ENCODE measurements around the gene SUSD3.

SUSD3 gene

DNA sequence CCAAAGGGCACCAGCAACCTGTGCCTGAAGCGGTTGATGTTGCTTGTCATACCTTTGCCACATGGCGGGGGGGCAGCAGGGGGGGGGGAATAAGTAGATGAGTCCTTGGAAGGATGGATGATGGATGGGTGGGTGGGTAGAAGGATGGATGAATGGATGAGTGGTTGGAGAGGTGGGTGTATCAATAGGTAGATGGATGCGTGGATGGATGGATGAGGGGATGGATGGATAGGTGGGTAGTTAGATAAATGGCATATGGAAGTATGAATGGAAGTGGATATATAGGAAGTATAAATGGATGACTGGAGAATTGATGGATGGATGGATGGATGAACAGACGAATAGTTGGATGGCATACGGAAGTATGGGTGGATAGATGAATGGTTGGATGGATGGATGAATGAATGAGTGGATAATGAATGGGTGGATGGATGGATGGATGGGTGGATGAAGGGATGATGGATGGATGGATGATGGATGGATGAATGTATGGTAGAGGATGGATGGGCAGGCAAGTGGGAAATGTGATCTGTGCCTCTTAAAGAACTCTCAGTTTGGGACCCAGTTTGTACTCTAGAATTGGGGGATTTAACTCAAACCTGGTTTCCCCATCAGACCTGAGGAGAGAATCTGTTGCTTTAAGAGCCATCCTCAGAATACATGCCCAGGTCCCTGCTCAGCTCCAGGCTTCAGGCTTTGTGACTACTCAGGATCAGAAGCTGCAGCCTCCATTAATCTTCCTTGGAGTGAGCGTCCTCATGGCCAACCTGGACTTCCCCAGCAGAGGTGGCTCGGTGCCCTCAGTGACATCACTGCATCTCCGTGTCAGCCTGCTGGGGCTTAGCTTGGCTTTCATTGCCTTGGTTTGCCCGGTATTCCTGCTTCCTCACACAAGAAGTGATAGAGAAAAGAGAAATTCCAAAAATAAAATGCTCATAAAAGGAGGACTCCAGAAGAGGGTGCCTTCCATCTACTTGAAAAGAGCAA lies 27.6 kb upstream of the SUSD3 start:
- no peak for DNase-seq

- DNase-seq = no peak
Measured at GRCh38 chr9:93031629-93032430, 26.7 kb upstream of the SUSD3 start.

GRCh38 chr9:93032545-93032944 lies 26.0 kb upstream of the SUSD3 start:
- DNase-seq = no peak

DNA sequence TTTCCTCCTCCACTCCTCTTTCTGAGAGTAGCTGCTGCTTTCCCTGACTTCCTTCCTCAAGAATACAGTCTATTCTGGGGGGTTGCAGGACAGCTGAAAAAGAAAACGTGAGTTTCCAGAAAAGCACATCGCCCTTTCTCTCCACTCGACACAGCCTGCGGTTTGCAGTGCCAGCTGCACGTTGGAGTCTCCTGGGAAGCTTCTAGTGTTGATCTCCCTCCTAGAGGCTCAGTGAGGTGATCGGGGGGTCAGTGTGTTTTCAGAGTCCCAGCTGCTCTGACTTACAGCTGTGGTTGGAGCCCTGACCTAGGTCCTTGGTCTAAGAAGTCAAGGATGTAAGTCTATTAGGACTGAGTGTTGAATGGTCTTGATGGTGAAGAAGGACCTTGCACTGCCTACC lies 25.0 kb upstream of the SUSD3 start:
- no peak for DNase-seq

GRCh38 chr9:93035106-93035660 lies 23.3 kb upstream of the SUSD3 start:
- DNase-seq = no peak

DNA sequence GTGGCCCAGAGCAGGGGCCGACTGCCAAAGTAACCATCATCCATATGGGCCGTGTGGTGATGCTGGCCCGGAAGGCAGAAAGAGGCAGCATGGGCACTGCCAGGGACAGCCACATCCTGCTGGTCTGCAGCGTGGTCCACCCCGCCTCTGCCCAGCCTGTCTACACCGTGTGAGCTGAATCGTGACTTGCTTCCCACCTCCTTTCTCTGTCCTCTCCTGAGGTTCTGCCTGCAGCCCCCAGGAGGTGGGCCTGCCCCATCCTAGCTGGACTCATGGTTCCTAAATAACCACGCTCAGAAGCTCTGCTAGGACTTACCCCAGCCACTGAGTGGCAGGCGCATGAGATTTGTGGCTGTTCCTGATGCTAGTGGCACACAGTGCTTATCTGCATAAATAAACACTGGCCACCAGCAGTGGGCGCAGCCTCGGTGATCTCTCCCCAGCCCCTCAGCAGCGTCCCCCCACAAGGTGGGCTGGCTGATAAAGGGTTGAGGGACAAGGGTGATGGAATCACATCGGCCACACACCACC lies 22.6 kb upstream of the SUSD3 start:
- peak; percentile 61 for DNase-seq

DNA sequence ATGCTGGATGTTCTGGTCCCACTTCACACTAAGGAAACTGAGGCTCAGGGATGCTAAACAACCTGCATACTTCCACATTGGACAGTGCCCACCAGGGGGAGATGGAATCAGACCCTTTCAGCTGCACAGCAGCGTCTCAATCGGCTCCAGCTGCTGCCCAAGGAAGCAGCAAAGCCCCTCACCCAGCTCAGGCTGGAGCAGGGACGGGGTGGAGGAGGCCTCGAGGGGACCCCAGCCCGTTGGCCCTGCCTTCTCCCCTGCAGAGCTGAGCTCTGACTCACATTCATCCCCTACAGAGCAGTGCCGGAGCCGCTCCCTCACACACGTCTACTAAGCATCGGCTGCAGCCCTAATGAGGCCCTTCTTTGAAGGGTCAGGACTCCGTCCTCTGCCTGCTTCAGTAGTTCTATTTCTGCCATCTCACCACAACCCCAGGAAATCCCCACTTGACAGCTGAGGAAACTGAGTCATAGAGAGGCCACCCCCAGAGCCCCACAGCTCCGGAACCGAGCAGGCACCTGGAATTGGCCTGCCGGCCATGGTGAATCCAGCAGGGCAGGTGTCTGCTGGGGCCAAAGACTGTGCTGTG lies 21.5 kb upstream of the SUSD3 start:
- DNase-seq = no peak

DNA sequence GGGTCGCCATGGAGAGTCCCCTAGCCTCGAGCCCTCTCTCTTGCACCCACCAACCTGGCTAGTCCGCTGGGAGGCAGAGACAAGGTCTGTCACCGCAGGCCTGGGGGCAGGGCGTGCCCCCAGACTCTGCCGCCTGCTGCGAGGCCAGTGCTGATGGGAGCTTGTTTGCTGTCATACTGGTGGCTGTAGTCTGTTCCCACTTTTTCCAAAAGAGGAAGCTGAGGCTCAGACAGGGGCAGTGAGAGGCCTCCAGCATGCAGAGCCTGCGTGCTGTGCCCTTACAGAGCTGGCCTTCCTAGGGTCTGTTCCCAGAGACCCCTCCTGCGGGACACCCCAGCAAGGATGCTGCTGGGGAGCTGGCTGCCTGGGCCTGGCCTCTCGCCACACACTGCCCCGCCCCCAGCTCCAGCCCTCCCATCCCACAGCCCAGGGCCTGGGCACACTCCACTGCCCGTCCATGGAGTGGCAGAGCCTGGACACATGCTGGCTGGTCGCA lies 21.0 kb upstream of the SUSD3 start:
- DNase-seq = no peak

GRCh38 chr9:93038918-93039317 lies 19.6 kb upstream of the SUSD3 start:
- no peak for DNase-seq

GRCh38 chr9:93039456-93039855 lies 19.0 kb upstream of the SUSD3 start:
- DNase-seq = no peak

GRCh38 chr9:93039976-93040375 lies 18.5 kb upstream of the SUSD3 start:
- DNase-seq = no peak

GRCh38 chr9:93040409-93040808 lies 18.1 kb upstream of the SUSD3 start:
- DNase-seq = no peak

DNA sequence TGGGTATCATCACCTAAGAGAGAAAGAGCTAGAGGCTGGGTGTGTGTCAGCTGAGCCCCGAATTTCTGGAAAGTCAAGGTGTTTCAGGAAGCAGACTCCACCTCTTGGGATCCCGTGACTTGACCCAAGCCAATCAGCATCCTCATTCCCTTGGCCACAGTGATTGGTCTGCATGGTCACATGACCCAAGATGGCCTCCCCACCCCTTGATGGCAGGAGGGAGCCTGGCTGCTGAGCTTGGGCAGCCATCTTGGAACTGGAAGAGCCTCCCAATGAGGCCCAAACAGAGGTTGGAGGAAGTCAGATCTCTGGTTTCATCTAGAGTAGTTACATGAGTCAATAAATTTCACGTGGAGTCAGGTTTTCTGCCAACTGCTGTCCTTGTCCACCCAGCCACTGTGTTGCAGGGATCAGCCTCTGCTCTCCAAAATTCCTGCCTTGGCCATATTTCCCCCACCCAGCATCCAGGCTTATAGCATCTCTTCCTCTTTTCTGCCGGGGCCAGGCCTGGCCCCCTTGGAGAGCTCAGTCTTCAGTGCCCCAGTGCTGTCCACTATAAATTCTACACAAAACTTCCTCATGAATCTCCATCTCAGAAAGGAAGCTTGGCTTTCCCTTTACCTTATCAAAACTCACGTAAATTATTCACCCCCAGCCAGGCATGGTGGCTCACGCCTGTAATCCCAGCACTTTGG lies 17.2 kb upstream of the SUSD3 start:
- DNase-seq = peak; percentile 62

- no peak for DNase-seq
Measured at GRCh38 chr9:93043122-93043521, 15.4 kb upstream of the SUSD3 start.

GRCh38 chr9:93045521-93045920 lies 13.0 kb upstream of the SUSD3 start:
- DNase-seq = no peak

GRCh38 chr9:93048566-93049448 lies 9.7 kb upstream of the SUSD3 start:
- DNase-seq = no peak

- no peak for DNase-seq
Measured at GRCh38 chr9:93049491-93049890, 9.0 kb upstream of the SUSD3 start.

- no peak for DNase-seq
Measured at GRCh38 chr9:93050231-93050630, 8.3 kb upstream of the SUSD3 start.

DNA sequence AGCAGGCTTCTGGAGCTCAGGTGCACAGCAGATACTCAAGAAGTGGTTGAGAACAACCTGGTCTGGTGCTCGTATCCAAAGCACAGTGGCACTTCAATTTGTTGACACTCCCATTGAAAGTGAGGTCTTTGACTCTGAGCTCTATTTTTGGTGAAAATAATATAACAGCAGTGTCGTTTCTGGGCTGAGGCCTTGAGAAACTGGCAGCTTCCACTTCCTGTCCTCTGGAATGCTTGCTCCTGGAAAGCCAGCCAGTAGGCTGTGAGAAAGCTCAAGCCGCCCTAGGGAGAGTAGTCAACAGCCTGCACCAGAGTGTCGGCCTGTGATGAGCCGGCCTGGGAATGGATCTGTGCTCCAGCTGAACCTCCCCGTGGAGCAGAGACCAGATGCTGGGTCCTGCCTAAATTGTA lies 6.8 kb upstream of the SUSD3 start:
- DNase-seq = no peak

DNA sequence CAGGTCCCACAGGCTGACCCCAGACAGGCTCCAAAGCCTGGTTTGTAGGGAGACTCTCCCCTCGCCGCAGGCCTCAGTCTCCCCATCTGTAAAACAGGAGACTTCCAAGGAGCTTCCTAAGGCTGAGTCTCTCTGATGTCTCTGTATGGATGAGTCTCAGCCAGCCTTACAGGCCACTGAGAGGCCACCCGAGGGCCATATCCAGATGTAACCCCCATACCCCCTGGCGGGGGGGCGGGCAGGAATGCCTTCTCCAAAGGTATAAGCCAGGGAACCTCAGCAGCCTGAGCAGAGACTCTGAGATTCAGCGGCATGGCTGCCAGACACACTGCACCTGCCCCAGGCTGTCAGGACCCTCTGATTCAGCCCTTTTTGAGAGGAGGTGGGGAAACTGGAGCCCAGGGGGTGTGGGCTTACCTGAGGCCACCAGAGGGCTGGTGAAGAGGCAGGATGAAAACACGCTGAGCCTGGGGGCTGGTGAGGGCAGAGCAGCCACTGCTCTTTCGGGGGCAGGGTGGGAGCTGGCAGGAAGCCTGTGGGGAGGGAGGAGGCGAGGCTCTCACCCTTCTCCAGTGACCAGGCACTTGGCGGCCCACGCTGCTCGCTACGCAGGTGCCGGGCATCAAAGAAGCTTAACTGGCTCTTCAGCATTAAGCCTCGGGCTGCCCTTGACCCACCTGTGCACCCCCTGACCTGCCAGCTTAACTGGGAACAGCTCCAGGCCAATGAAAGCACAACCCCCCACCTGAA lies 5.5 kb upstream of the SUSD3 start:
- DNase-seq = no peak
